Lower leg skin (tissue), 4 donors: ENCODE measurements around the gene MYL6B. TPM values are rescaled to one million over a fixed set of nuclear protein-coding genes. Genes with fewer than 3 reads are reported as not detected.

Experiments used
- DNase-seq, 2 donors: peaks; one replicate each; pipeline ENCODE4 v3.0.0-alpha.2; 2019; ENCODE audit warnings: low spot score in 2 of 2
- H3K4me3 ChIP-seq: fragments of 200-600 bp; sonication (generic); 2 replicates; pipeline ENCODE4 v1.5.1; 2017; ENCODE audit warnings: mild to moderate bottlenecking, low read depth; ENCODE audit not compliant: poor library complexity, severe bottlenecking
- POLR2A ChIP-seq, 2 donors: fragments of 450-650 bp; IDR thresholded peaks; one replicate each; pipeline ENCODE4 v1.6.1; 2016 to 2017; ENCODE audit warnings: antibody characterized with exemption in 2 of 2, mild to moderate bottlenecking in 1 of 2, moderate library complexity in 1 of 2
- WGBS, 2 donors: methylation state at CpG; one replicate each; pipeline ENCODE4 v1.1.5; 2018; 5-methylcytosine and 5-hydroxymethylcytosine counted together
- intact Hi-C: fragments of 100-400 bp; cut with DNase I; formaldehyde crosslinking; loops from one replicate; pipeline ENCODE4 v1.15.0; 2023; ENCODE audit warnings: low total_unique reads
- total RNA-seq, 4 donors: library from RNA; depleted of rRNA; stranded (reverse); fragments of >200 nt; gene quantifications; one replicate each; pipeline ENCODE4 v1.1.0, GENCODE V29; 2016
- TF ChIP-seq, protein P1 (sequence below), 3 donors: fragments of 450-650 bp; IDR thresholded peaks; one replicate each; pipeline ENCODE4 v1.5.1; 2016; ENCODE audit warnings: antibody characterized with exemption in 3 of 3, mild to moderate bottlenecking in 3 of 3, moderate library complexity in 2 of 3

MYL6B gene
- total RNA-seq, 4 donors from 2014 or later = 9.0 to 40.1 (median 22.5) TPM

- no peak overlapping the region for H3K4me3 ChIP-seq
- 94 to 96% methylated on average over 11 of the region's 11 CpGs for WGBS, 2 donors
- TF ChIP-seq, protein P1, sequence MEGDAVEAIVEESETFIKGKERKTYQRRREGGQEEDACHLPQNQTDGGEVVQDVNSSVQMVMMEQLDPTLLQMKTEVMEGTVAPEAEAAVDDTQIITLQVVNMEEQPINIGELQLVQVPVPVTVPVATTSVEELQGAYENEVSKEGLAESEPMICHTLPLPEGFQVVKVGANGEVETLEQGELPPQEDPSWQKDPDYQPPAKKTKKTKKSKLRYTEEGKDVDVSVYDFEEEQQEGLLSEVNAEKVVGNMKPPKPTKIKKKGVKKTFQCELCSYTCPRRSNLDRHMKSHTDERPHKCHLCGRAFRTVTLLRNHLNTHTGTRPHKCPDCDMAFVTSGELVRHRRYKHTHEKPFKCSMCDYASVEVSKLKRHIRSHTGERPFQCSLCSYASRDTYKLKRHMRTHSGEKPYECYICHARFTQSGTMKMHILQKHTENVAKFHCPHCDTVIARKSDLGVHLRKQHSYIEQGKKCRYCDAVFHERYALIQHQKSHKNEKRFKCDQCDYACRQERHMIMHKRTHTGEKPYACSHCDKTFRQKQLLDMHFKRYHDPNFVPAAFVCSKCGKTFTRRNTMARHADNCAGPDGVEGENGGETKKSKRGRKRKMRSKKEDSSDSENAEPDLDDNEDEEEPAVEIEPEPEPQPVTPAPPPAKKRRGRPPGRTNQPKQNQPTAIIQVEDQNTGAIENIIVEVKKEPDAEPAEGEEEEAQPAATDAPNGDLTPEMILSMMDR (IDR thresholded peaks at IDR 0.05) = no peak
- no peak for TF ChIP-seq POLR2A (IDR thresholded peaks at IDR 0.05)
- intact Hi-C loops = loop anchor here (2.0 kb wide), 1 partner anchor 52 kb away; the partner anchor contains the start of gene RNF41
- no peak for DNase-seq
Observed at GRCh38 chr12:56169229-56169759, 16.9 kb downstream of the MYL6B start.

DNA sequence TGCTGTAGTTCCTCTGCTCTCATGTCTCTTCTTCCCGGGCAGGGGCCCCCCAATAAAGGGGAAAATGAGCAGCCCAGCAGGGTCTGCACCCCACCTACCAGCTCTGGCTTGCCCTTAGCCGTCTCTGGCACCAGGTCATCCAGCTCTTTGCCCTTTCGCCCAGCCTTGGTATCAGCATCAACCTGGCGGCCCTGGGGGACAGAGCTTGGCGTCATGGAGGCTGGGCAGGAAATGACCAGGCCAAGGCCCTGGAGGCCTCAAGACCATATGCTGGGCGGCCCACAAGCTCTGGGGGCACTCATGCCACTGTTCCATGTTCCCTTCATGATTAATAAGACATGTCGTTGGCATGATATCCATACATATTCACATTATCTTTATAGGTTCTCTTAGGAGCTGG, 20.5 kb downstream of the MYL6B start:
- H3K4me3 ChIP-seq = no peak overlapping the region
- no peak for DNase-seq
- 92 to 93% methylated on average over 5 to 7 of the region's 7 CpGs for WGBS, 2 donors
- intact Hi-C loops = no loop called here
- TF ChIP-seq, protein P1 (IDR thresholded peaks at IDR 0.05) = no peak
- TF ChIP-seq POLR2A (IDR thresholded peaks at IDR 0.05) = no peak

- 92% methylated on average over 3 of the region's 3 CpGs for WGBS, 2 donors
- intact Hi-C loops = no loop called here
- no peak overlapping the region for H3K4me3 ChIP-seq
- TF ChIP-seq POLR2A (IDR thresholded peaks at IDR 0.05) = no peak
- TF ChIP-seq, protein P1 (IDR thresholded peaks at IDR 0.05) = no peak
- DNase-seq = no peak
Observed at GRCh38 chr12:56178347-56178746, 26.0 kb downstream of the MYL6B start.

DNA sequence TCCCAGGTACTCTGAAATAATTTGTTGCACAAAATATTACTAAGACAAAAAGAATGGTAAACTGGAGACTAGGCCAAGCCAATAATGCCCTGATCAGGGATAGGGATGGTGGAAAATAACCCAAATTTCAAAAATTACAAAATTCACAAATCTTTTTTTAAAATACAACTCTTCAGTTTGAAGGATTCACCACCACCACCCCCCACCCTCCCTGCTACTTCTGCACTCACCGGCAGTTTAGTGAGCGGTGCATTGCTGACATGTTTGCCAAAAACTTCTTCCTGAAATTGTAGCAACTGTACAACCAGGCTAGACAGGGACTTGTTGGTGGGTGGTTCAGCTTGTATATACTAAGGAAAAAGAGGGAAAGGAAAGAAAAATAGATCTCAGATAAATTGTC, 34.6 kb downstream of the MYL6B start:
- TF ChIP-seq POLR2A (IDR thresholded peaks at IDR 0.05) = no peak
- TF ChIP-seq, protein P1 (IDR thresholded peaks at IDR 0.05) = no peak
- 46 to 48% methylated on average over 2 of the region's 2 CpGs for WGBS, 2 donors
- no peak overlapping the region for H3K4me3 ChIP-seq
- no peak for DNase-seq
- intact Hi-C loops = loop anchor here (5.0 kb wide), 1 partner anchor 60 kb away; the partner anchor contains the start of gene ESYT1

DNA sequence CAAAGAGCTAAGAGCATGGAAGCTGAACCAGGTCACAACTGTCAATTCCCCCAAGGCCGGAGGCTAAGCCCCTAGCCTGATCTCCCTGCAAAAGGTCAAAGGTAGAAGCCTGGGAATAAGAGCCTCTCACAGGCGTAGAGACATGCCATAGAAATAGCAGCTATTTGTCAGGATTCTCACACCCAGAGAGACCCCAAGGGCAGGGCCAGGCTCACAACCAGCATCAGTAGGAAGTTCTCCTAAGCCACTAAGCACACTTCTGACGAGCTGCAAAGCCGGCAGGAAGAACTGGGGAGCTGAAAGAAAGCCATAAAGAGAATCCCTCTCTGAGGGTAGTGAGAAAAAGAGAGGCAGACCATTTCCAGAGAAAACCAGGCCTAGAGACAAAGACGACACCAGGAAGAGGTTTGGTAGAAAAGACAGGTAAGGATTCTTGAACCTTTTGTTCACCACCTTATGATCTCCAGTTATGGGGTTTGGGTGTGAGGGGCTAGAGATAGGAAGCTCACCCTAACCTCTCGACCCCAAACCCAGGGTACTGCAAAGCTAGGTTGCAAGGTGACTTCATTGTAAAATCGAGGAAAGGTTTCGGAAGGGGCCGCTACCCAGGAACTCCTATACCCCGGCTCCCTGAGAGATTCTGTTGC, 35.9 kb downstream of the MYL6B start:
- WGBS, 2 donors = 7 to 11% methylated on average over 10 of the region's 10 CpGs
- no peak for DNase-seq
- peak overlapping the region; percentile 85 for H3K4me3 ChIP-seq
- intact Hi-C loops = loop anchor here (5.0 kb wide), 1 partner anchor 61 kb away; the partner anchor contains the start of gene ESYT1
- TF ChIP-seq POLR2A (IDR thresholded peaks at IDR 0.05) = no peak
- TF ChIP-seq, protein P1 (IDR thresholded peaks at IDR 0.05) = no peak
